Head of caudate nucleus (tissue), 42 donors: ENCODE data around the gene OR10V1.
A peak's percentile ranks its signal among the peaks of the same experiment; 100 is the strongest.

Experiments
- DNase-seq, 42 donors: peaks; one replicate each; pipeline versions ENCODE4 v3.0.0 to v3.0.0-alpha.2; 2020 to 2021; ENCODE audit warnings: mixed read lengths in 7 of 42
- intact Hi-C: fragments of 100-400 bp; cut with DNase I; formaldehyde crosslinking; loops from one replicate; pipeline ENCODE4 v1.15.0; 2022

The OR10V1 gene, protein sequence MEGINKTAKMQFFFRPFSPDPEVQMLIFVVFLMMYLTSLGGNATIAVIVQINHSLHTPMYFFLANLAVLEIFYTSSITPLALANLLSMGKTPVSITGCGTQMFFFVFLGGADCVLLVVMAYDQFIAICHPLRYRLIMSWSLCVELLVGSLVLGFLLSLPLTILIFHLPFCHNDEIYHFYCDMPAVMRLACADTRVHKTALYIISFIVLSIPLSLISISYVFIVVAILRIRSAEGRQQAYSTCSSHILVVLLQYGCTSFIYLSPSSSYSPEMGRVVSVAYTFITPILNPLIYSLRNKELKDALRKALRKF

DNA sequence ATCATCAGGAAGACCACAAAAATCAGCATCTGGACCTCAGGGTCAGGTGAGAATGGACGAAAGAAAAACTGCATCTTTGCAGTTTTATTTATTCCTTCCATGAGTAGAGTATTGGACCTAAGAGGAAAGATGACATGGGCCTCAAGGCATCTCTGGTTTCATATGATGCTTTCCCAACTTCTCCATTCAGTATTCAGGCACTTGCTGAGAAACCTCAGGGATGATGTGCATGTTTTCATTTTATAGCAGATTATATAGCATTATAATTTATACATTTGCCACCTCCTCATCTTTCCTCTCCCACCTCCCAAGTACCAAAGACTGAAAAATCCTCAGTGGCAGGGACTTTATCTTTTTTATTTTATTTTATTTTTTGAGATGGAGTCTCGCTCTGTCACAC lies at the start of gene OR10V1:
OR10V1 (minus strand) TSS at position 101 of the 400 bp plus-strand sequence; CDS start at position 101, 0 bp downstream.
- intact Hi-C loops, result no loop called here

DNA sequence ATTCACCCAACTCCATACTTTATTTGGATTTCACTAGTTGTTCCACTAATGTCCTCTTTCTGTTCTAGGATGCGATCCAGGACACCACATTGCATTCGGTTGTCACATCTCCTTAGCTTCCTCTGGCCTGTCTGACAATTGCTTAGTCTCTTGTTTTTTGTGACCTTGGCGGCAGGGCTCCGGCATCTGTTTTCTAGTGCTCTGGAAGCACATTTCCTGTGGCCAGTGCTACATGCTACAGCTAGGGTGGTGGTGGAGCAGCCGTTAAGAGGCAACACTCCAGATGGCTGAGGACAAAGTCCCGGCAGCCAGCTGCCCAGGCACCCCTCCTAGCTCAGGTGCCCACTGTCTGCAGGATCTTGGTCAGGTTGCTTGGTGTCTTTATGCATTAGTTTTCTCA lies 48.3 kb upstream of the OR10V1 start:
- no peak for DNase-seq
- intact Hi-C loops, result no loop called here

More for the DNA sequence above, at the start of gene OR10V1:
- DNase-seq, result no peak

DNA sequence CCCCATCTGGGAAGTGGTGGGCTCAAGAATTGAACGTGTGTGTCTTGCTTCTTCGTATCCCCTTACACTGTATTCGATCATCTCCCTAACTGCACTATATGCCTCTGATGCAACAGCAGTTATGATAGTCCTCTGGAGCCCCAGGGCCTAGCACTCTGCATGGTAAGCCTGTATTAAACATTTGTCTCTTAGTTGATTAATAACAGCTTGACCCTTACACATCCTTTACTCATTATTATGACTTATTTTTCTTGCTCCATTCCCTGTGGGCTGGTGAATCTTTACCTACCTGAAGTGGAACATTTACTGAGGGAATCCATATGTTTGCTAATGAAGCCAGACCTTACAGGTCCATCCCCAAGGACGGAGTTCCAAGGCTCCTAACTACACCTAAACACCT lies 47.1 kb upstream of the OR10V1 start:
- no peak for DNase-seq
- intact Hi-C loops, result no loop called here

DNA sequence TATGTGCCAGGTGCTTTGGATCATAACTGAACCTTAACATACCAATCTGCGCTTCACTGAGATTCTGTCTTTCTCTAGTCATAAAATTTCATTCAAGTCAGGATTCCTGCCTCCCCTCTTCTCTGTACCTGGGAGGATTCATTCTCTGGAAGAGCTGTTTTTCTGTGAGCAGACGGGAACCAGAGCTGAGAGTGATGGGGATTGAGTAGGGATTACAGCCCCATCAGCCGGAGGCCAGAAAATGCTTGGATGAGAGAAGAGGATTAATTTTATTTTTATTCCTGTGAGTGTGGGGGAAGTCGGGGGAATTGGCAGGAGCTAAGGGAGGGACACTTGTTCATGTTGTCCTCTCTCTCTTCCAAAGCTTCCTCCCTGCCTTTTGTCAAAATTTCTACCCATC lies 46.3 kb upstream of the OR10V1 start:
- intact Hi-C loops, result no loop called here
- DNase-seq, result no peak

DNA sequence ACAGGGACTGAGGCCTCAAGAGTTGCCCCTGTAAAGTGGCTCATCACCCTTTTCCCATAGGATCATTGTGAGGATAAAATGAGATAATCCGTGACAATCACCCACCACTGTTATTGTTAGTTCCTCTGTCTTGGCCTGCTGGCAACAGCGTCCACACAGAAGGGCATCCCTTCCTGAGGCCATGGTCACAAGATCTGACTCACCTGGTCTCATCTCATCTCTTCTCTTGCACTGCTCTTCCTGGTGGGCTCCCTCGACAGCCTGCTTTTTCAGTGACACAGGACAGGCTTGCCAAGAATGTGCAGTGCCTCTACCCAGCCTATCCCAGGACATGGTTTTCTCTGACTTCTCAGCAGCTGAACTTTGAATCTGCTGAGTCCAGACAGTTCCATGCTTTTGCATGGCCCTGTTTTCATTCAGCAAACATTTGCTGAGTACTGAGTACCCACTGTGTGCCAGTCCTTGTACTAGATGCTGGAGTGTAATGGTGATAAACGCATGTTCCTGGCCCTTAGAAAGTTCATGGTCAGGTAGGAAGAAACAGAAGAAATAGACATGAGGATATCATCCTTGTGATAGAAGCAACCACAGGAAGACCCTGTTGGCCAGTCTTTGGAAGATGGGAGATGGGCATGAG lies 44.9 kb upstream of the OR10V1 start:
- intact Hi-C loops, result no loop called here
- DNase-seq, result no peak

DNA sequence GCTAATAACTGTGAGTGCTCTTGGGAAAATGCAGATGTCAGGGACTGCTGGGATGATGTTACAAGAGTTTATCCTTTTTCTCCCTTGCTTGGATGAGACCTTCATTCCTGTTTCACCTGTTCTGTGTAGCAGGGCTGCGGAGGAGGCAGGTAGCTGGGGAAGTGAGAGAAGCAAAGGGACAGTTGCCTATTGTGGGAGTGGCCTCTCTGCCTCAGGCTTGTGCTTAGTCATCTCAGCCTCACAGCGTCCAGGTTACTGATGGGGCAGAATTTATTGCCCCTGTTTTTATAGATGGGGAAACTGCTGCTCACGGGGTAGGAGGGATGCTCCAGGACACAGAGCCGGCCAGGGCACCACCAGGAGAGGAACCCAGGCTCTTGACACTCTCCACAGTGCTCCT lies 43.2 kb upstream of the OR10V1 start:
- DNase-seq, result peak in 1 of 42 donors; percentile 24
- intact Hi-C loops, result no loop called here

DNA sequence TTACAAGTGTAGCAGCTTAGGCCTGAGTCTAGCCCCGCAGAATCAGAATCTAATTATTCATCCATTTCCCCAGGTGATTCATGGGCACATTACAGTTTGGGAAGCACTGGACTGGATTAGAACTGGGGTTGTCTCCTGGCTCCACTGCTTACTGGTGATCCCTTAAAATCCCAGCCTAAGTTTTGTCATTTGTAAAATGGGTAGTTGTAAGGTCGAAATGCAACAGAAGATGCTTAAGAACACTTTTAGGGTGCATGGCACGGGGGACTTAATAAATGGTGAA lies 42.9 kb upstream of the OR10V1 start:
- intact Hi-C loops, result no loop called here

DNA sequence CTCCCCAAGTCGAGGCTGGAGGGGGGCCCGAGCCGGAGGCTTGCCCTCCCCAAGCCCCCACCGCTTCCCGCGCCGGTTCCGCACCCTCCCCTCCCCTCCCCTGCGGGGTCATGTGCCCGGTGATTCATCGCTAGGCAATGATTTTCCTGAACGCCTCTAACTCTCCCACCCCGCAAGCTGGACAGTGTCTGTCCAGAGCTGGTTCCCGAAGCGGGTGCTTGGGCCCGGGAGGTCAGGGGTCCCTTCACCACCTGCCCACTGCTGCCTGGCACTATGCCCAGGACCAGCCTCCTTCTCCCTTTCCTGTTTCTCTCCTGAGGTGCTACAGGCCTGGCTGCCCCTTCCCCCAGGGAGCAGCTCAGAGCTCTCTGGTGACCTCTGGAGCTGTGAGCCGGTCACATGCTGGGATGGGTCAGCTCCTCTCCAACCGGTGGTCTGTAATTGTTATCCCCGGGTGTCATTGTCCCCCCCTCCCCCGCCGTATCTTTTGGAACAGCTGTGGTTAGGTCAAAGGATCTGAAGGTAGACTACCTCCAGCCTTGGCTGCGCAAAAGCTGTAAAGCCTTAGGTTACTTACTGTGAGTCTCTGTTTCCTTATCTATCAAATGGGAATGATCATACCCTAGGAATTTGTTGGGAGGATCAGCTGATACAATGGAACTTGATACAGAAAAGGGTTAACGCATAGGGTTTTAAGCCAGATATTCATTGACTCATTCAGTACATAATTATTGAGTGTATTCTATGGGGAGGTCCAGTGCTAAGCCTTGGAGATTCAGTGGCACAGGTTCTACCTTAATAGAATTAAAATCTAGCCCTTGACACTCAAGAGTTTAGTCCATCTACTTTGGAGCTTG lies 42.3 kb upstream of the OR10V1 start:
- DNase-seq, result peak; percentile 33 to 90 (median 74)
- intact Hi-C loops, result no loop called here

More for the DNA sequence above, 42.9 kb upstream of the OR10V1 start:
- DNase-seq, result no peak

DNA sequence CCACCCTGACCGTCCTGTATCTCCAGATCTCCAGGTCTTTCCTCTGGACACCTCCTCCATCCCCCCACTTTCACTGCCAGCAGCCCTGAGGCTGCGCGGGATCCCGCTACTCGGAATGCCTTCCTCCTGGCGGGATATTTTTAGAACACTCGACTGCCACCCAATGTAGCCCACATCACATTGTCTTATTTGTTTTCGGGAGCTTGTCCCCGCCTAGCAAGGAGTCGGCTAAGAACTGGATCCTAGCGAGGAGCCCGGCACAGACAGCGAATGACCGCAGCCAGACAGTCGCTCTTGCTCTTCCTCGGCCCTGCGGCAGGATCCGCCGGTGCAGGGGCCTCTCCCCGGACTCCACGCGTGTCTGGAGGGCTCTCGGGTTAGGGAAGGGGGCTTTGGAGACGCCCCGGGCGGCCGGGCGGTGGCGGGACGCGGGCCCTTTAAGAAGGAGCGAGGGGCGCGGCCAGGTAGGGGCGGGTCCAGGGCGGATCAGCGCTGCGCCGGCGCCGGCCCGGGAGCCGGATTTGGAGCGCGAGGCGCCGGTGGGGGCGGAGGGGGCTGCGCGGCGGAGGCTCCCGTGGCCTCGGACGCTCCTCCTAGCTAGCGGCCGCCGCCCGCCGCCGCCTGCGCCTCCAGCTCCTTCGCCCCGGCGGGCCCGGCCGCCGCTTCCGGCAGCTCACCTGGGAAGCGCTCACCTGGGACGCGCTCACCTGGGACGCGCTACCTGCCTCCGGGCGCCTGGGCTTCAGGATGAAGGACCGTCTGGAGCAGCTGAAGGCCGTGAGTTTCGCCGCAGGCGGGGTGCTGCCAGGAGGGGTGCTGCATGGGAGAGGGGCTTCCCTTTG lies 41.4 kb upstream of the OR10V1 start, which contains the start of gene STX3:
STX3 (plus strand) TSS at position 518 of the 842 bp plus-strand sequence; CDS start at position 748, 230 bp downstream.
- peak; percentile 7 to 84 (median 66) for DNase-seq
- intact Hi-C loops, result loop anchor here (1.0 to 5.0 kb wide), 2 partner anchors 47 to 88 kb away; partner anchors contain the start of gene PATL1

DNA sequence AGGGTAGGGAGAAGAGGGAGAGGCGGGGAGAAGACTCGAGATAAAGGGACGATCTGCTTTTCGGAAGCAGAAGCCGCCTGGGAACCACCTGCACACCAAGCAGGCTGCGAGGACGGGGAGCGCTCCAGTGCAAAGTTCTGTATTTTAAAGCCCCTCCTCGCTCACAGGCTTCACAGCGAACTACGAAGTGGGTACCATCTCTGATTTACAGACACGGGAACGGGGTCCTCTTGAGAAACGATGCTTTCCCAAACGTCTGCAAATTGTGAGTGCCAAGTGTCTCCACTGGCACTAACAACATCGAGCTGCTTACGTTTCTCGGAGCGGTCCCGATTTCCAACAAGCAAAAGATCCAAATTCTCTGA lies 40.8 kb upstream of the OR10V1 start:
- intact Hi-C loops, result loop anchor here (1.0 to 5.0 kb wide), 2 partner anchors 48 to 87 kb away; partner anchors contain the start of gene PATL1
- DNase-seq, result peak in 31 of 42 donors; percentile 2 to 61 (median 26)

DNA sequence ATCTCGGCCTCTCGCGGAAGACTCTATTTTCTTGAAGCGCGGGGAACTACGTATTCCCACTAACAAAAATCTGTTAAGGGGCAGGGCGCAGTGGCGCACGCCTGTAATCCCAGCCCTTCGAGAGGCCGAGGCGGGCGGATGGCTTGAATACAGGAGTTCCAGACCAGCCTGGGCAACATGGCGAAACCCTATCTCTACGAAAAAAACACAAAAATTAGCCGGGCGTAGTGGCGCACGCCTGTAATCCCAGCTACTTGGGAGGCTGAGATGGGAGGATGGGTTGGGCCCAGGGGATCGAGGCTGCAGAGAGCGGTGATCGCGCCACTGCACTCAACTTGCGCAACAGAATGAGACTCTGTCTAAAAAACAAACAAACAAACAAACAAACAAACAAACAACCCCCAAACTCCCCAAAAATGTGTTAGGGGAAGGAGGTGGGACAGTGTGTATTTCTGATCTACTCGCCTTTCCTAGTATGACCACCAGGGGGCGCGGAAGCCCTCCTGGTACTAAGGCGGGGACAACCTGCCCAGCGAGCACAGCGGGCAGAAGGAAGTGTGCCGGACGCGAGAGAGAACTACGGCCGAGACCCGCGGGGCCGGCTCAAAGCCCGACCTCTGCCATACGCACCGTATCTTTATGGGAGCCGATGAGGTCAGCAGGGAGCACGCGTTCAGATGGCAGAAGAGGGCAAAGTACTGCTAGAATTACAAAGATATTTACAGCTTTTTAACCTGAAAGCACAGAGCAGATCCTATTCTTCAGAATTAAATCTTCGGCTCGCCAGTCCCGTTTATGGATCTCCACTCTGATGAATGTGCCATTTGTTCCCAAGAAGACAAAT lies 40.2 kb upstream of the OR10V1 start:
- intact Hi-C loops, result loop anchor here (1.0 to 5.0 kb wide), 2 partner anchors 48 to 87 kb away; partner anchors contain the start of gene PATL1
- DNase-seq, result peak; percentile 78 to 97 (median 90)

DNA sequence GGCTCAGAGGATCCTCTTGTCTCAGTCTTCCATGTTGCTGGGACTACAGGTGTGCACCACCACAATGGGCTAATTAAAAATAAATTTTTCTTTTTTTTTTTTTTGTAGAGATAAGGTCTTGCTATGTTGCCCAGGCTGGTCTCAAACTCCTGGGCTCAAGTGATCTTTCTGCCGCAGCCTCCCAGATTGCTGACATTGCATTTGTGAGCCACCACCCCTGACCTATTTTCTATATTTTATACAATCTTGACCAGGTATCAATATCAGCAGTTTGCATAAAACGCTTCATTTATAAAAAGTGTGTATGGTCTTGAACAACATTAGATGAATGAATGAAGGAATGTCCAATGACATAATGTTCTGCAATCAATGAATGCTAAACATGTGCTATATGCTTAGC lies 32.5 kb upstream of the OR10V1 start:
- no peak for DNase-seq
- intact Hi-C loops, result no loop called here

DNA sequence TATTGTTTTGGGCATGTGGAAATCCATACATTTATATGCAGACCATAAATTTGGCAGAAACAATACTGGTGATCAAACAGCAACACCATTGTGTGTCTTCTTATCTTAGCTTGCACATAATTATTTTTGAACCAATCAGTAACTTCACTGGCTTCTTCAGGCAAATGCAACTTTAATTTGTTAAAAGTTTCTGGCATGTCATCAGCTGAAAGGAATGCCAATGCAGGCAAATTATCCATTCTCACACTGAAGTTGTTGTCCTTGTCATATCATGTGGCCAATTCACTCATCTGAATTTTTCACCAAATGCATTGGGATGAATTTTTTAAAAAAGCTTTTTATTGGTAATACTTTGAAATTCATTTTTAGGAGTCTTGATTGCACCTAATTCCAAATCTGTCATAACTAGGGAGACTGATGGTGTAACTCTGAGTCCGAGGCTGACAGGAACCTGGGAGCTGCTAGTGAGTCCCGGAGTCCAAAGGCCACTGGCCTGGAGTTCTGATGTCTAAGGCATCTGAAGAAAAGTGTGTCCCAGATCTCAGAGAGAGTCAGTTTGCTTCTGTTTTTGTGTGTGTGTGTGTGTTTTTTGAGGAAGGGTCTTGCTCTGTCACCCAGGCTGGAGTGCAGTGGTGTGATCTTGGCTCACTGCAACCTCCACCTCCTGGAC lies 17.4 kb upstream of the OR10V1 start:
- intact Hi-C loops, result no loop called here
- no peak for DNase-seq

DNA sequence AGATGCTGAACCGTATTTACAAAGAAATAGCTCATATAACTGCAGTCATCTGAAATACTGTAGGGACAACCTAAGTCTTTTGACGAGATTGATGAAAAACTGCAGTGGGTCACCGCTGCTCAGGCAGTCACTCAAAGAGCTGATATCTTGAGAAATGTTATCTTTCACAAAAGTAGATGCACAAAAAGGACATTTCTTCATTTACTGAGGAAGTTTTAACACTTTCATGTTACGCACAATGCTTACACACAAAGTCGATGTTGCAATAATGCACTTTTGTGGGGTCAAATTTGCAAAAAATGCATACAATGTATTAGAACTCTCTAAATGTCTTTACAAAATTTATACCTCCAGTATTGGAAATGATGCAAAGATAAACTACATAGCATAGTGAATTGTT lies 16.2 kb upstream of the OR10V1 start:
- intact Hi-C loops, result no loop called here
- no peak for DNase-seq

DNA sequence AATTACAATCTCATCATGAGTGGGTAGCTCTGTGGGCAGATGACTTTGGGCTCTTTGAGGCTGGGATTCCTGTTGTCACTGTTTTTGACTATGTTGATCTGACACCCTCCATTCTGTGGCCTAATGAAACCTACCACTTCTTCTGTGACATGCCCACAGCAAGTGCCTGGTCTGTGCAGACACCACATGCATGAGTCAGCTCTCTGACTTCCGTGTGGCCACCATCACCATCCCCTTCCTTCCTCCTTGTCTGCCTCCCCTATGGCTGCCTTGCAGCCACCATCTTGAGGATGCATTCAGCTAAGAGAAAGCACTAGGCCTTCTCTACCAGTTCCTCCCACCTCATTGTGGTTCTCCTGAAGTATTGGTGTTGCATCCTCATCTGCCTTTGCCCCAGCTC lies 15.3 kb upstream of the OR10V1 start:
- intact Hi-C loops, result no loop called here
- no peak for DNase-seq

DNA sequence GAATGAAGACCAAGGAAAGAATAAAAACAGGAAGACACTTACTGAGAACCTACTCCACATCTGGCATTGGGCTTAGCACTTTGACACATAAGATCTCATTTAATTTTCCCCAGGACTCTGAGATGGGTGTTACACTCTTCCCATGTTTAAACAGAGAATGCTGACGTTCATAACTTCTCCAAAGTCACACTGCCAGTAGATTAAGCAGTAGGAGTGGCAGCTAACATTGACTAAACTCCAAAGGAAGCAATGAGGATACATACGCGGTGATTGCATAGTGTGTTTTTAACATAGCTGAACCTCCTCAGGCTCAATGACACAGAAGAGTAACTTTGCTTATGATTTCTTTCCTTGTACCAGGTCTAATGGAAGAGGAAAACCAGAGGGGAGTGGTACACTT lies 14.5 kb upstream of the OR10V1 start:
- DNase-seq, result no peak
- intact Hi-C loops, result no loop called here

DNA sequence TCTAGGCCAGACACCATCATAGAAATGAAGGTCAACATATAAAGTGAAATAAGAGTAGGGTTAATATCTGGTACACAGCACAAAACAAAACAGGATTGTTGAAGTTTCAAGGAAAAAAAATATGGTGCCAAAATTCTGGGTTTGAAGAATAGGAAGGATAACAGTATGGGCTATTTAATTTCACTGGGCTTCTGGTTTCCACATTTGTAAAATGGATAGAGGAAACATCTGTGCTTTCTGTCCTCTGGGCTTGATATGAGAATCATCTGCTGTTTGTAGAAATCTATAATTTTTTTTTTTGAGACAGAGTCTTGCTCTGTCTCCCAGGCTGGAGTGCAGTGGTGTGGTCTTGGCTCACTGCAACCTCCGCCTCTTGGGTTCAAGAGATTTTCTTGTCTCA lies 13.8 kb upstream of the OR10V1 start:
- intact Hi-C loops, result no loop called here
- DNase-seq, result no peak

DNA sequence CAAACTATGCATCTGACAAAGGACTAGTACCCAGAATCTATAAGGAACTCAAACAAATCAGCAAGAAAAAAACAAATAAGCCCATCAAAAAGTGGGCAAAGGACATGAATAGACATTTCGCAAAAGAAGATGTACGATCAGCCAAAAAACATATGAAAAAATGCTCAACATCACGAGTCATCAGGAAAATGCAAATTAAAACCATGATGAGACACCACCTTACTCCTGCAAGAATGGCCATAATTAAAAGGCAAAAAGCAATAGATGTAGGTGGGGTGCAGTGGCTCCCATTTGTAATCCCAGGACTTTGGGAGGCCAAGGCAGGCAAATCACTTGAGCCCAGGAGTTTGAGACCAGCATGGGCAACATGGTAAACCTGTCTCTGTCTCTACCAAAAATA lies 10.4 kb upstream of the OR10V1 start:
- intact Hi-C loops, result no loop called here
- no peak for DNase-seq
